ENCODE measurements around the gene ORC3.

Gene ORC3

GRCh38 chr6:87653074-87653962 lies 63.4 kb downstream of the ORC3 start:
- no peaks in the 10 kb centered on the region for H3K4me1 ChIP-seq (ENCODE audit: control insufficient read depth, insufficient read depth, low read length)
- H3K4me3 ChIP-seq (ENCODE audit: low read depth, low read length): no peak overlapping the region
- TF ChIP-seq, protein P1, sequence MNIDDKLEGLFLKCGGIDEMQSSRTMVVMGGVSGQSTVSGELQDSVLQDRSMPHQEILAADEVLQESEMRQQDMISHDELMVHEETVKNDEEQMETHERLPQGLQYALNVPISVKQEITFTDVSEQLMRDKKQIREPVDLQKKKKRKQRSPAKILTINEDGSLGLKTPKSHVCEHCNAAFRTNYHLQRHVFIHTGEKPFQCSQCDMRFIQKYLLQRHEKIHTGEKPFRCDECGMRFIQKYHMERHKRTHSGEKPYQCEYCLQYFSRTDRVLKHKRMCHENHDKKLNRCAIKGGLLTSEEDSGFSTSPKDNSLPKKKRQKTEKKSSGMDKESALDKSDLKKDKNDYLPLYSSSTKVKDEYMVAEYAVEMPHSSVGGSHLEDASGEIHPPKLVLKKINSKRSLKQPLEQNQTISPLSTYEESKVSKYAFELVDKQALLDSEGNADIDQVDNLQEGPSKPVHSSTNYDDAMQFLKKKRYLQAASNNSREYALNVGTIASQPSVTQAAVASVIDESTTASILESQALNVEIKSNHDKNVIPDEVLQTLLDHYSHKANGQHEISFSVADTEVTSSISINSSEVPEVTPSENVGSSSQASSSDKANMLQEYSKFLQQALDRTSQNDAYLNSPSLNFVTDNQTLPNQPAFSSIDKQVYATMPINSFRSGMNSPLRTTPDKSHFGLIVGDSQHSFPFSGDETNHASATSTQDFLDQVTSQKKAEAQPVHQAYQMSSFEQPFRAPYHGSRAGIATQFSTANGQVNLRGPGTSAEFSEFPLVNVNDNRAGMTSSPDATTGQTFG (tag by site-specific recombination; IDR thresholded peaks at IDR 0.05; ENCODE audit: borderline replicate concordance): no peak
- TF ChIP-seq ZNF626 (tag by site-specific recombination; IDR thresholded peaks at IDR 0.05): no peak
- H3K27ac ChIP-seq (ENCODE audit: extremely low read depth, low read depth, low read length): no peak overlapping the region
- ChIA-PET CTCF (interaction anchor here (0.6 to 0.8 kb wide), 3 partner anchors 12 to 332 kb away, joined by 3 to 4 read pairs (median 3); no protein-coding TSS in a partner anchor), POLR2A (no interaction called here)
- peaks cover 27 to 64% of the 10 kb centered on the region in 2 experiments for H3K36me3 ChIP-seq (ENCODE audit: control insufficient read depth in 2 of 2, insufficient read depth in 1 of 2, low read length in 2 of 2)
- H3K9me3 ChIP-seq (ENCODE audit: control insufficient read depth, insufficient read depth, low read depth, low read length): no peaks in the 10 kb centered on the region

GRCh38 chr6:87654122-87654521 lies 64.2 kb downstream of the ORC3 start:
- peaks cover 30 to 63% of the 10 kb centered on the region in 2 experiments for H3K36me3 ChIP-seq (ENCODE audit: control insufficient read depth in 2 of 2, insufficient read depth in 1 of 2, low read length in 2 of 2)
- no peaks in the 10 kb centered on the region for H3K4me1 ChIP-seq (ENCODE audit: control insufficient read depth, insufficient read depth, low read length)
- TF ChIP-seq ZBTB21 (tag by site-specific recombination; IDR thresholded peaks at IDR 0.05): no peak
- TF ChIP-seq ZSCAN16 (tag by site-specific recombination; IDR thresholded peaks at IDR 0.05): no peak
- TF ChIP-seq ZEB2 (tag by site-specific recombination; IDR thresholded peaks at IDR 0.05): no peak
- H3K9me3 ChIP-seq (ENCODE audit: control insufficient read depth, insufficient read depth, low read depth, low read length): no peaks in the 10 kb centered on the region
- H3K4me3 ChIP-seq (ENCODE audit: low read depth, low read length): no peak overlapping the region
- CTCF ChIA-PET: interaction anchor here (0.6 to 0.8 kb wide), 2 partner anchors 13 to 143 kb away, joined by 3 to 4 read pairs; no protein-coding TSS in a partner anchor
- POLR2A ChIA-PET: no interaction called here
- no peak overlapping the region for H3K27ac ChIP-seq (ENCODE audit: extremely low read depth, low read depth, low read length)

- Histone ChIP-seq H3K4me3 (ENCODE audit: low read depth, low read length) (no peak overlapping the region), H3K4me1 (ENCODE audit: control insufficient read depth, insufficient read depth, low read length) (no peaks in the 10 kb centered on the region), H3K36me3 (ENCODE audit: control insufficient read depth in 2 of 2, insufficient read depth in 1 of 2, low read length in 2 of 2) (peaks cover 33 to 69% of the 10 kb centered on the region in 2 experiments), H3K27ac (ENCODE audit: extremely low read depth, low read depth, low read length) (no peak overlapping the region), H3K9me3 (ENCODE audit: control insufficient read depth, insufficient read depth, low read depth, low read length) (no peaks in the 10 kb centered on the region)
- ChIA-PET CTCF (interaction anchor here (0.6 to 0.7 kb wide), 2 partner anchors 12 to 492 kb away, joined by 3 read pairs; no protein-coding TSS in a partner anchor), POLR2A (no interaction called here)
- no peak for TF ChIP-seq ZXDB (tag by site-specific recombination; IDR thresholded peaks at IDR 0.05)
- peak; percentile 75 for TF ChIP-seq ZNF121 (tag by site-specific recombination; IDR thresholded peaks at IDR 0.05)
These were observed 65.0 kb downstream of the ORC3 start for GRCh38 chr6:87654875-87655454.

- H3K36me3 ChIP-seq (ENCODE audit: control insufficient read depth in 2 of 2, insufficient read depth in 1 of 2, low read length in 2 of 2): peaks cover 30 to 76% of the 10 kb centered on the region in 2 experiments
- POLR2A ChIA-PET: interaction anchor here (0.5 kb wide), 1 partner anchor 19 kb away, joined by 5 read pairs; no protein-coding TSS in a partner anchor
- TF ChIP-seq ZNF140 (tag by site-specific recombination; IDR thresholded peaks at IDR 0.05): no peak
- no peak for TF ChIP-seq ZNF221 (tag by site-specific recombination; IDR thresholded peaks at IDR 0.05; ENCODE audit: borderline replicate concordance)
- TF ChIP-seq, protein P2, sequence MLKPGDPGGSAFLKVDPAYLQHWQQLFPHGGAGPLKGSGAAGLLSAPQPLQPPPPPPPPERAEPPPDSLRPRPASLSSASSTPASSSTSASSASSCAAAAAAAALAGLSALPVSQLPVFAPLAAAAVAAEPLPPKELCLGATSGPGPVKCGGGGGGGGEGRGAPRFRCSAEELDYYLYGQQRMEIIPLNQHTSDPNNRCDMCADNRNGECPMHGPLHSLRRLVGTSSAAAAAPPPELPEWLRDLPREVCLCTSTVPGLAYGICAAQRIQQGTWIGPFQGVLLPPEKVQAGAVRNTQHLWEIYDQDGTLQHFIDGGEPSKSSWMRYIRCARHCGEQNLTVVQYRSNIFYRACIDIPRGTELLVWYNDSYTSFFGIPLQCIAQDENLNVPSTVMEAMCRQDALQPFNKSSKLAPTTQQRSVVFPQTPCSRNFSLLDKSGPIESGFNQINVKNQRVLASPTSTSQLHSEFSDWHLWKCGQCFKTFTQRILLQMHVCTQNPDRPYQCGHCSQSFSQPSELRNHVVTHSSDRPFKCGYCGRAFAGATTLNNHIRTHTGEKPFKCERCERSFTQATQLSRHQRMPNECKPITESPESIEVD (tag by site-specific recombination; IDR thresholded peaks at IDR 0.05): no peak
- no peak for TF ChIP-seq ZNF133 (tag by site-specific recombination; IDR thresholded peaks at IDR 0.05)
- TF ChIP-seq, protein P3, sequence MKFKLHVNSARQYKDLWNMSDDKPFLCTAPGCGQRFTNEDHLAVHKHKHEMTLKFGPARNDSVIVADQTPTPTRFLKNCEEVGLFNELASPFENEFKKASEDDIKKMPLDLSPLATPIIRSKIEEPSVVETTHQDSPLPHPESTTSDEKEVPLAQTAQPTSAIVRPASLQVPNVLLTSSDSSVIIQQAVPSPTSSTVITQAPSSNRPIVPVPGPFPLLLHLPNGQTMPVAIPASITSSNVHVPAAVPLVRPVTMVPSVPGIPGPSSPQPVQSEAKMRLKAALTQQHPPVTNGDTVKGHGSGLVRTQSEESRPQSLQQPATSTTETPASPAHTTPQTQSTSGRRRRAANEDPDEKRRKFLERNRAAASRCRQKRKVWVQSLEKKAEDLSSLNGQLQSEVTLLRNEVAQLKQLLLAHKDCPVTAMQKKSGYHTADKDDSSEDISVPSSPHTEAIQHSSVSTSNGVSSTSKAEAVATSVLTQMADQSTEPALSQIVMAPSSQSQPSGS (tag by site-specific recombination; IDR thresholded peaks at IDR 0.05; ENCODE audit: low read depth): no peak
- TF ChIP-seq WT1 (tag by site-specific recombination; IDR thresholded peaks at IDR 0.05): no peak
- no peak for TF ChIP-seq KLF7 (tag by site-specific recombination; IDR thresholded peaks at IDR 0.05; ENCODE audit: borderline replicate concordance)
- no peak for TF ChIP-seq GLIS2 (tag by site-specific recombination; IDR thresholded peaks at IDR 0.05)
- TF ChIP-seq ZNF701 (tag by site-specific recombination; IDR thresholded peaks at IDR 0.05): no peak
- TF ChIP-seq ZNF174 (tag by site-specific recombination; IDR thresholded peaks at IDR 0.05): no peak
- TF ChIP-seq, protein P4, sequence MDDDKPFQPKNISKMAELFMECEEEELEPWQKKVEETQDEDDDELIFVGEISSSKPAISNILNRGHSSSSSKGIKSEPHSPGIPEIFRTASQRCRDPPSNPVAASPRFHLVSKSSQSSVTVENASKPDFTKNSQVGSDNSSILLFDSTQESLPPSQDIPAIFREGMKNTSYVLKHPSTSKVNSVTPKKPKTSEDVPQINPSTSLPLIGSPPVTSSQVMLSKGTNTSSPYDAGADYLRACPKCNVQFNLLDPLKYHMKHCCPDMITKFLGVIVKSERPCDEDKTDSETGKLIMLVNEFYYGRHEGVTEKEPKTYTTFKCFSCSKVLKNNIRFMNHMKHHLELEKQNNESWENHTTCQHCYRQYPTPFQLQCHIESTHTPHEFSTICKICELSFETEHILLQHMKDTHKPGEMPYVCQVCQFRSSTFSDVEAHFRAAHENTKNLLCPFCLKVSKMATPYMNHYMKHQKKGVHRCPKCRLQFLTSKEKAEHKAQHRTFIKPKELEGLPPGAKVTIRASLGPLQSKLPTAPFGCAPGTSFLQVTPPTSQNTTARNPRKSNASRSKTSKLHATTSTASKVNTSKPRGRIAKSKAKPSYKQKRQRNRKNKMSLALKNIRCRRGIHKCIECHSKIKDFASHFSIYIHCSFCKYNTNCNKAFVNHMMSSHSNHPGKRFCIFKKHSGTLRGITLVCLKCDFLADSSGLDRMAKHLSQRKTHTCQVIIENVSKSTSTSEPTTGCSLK (tag by site-specific recombination; IDR thresholded peaks at IDR 0.05): no peak
These were observed 65.9 kb downstream of the ORC3 start for GRCh38 chr6:87655824-87656223.

More at GRCh38 chr6:87655824-87656223, 65.9 kb downstream of the ORC3 start:
- CTCF ChIA-PET: interaction anchor here (0.6 to 0.7 kb wide), 3 partner anchors 9 to 589 kb away, joined by 3 read pairs; no protein-coding TSS in a partner anchor
- H3K27ac ChIP-seq (ENCODE audit: extremely low read depth, low read depth, low read length): no peak overlapping the region
- no peak overlapping the region for H3K4me3 ChIP-seq (ENCODE audit: low read depth, low read length)
- H3K4me1 ChIP-seq (ENCODE audit: control insufficient read depth, insufficient read depth, low read length): no peaks in the 10 kb centered on the region
- no peaks in the 10 kb centered on the region for H3K9me3 ChIP-seq (ENCODE audit: control insufficient read depth, insufficient read depth, low read depth, low read length)
